OCI-LY1 (cell line): ENCODE results near the gene TTC23.

ENCODE experiments used
- H2AFZ ChIP-seq: fragments of 200-600 bp; sonication (generic), shearing (Covaris generic); 2 replicates; pipeline ENCODE4 v1.6.0; 2014; ENCODE audit warnings: antibody characterized with exemption, mild to moderate bottlenecking, low read length
- H3F3A ChIP-seq: fragments of 200-600 bp; sonication (generic), shearing (Covaris generic); 2 replicates; pipeline ENCODE4 v1.6.0; 2014; ENCODE audit warnings: mild to moderate bottlenecking, antibody characterized with exemption, low read length, moderate library complexity; ENCODE audit not compliant: insufficient read depth
- H3K27ac ChIP-seq: fragments of 200-600 bp; sonication (generic); 2 replicates; pipeline ENCODE4 v1.5.1; 2014; ENCODE audit warnings: low read length, mixed run types, mild to moderate bottlenecking, low read depth; ENCODE audit not compliant: poor library complexity, severe bottlenecking
- H3K27me3 ChIP-seq: fragments of 200-600 bp; sonication (generic); 2 replicates; pipeline ENCODE4 v1.6.0; 2014; ENCODE audit warnings: antibody characterized with exemption, mild to moderate bottlenecking, low read length, moderate library complexity; ENCODE audit not compliant: insufficient read depth
- H3K36me3 ChIP-seq: fragments of 200-600 bp; sonication (generic); 2 replicates; pipeline ENCODE4 v1.6.1; 2014; ENCODE audit warnings: mild to moderate bottlenecking, antibody characterized with exemption, low read length, moderate library complexity, mixed read lengths; ENCODE audit not compliant: insufficient read depth
- H3K4me1 ChIP-seq: fragments of 200-600 bp; sonication (generic); 2 replicates; pipeline ENCODE4 v1.5.1; 2014; ENCODE audit warnings: mild to moderate bottlenecking, low read length, moderate library complexity; ENCODE audit not compliant: insufficient read depth, severe bottlenecking
- H3K4me2 ChIP-seq: fragments of 200-600 bp; sonication (generic), shearing (Covaris generic); 2 replicates; pipeline ENCODE4 v1.6.1; 2014; ENCODE audit warnings: low read length
- H3K4me3 ChIP-seq: fragments of 200-600 bp; sonication (generic); 2 replicates; pipeline ENCODE4 v1.5.1; 2014; ENCODE audit warnings: low read length, low read depth, mild to moderate bottlenecking, mixed read lengths; ENCODE audit not compliant: poor library complexity, severe bottlenecking
- H3K79me2 ChIP-seq: fragments of 200-600 bp; shearing (Covaris generic); 2 replicates; pipeline ENCODE4 v1.6.1; 2016; ENCODE audit warnings: mixed run types, low read length, mixed read lengths; ENCODE audit not compliant: insufficient read depth
- H3K9ac ChIP-seq: fragments of 200-600 bp; sonication (generic), shearing (Covaris generic); 2 replicates; pipeline ENCODE4 v1.6.1; 2014; ENCODE audit warnings: mild to moderate bottlenecking, low read length, mixed read lengths
- H3K9me2 ChIP-seq: fragments of 200-600 bp; sonication (generic), shearing (Covaris generic); 2 replicates; pipeline ENCODE4 v1.6.1; 2014; ENCODE audit warnings: low read depth, mild to moderate bottlenecking, low read length, mixed read lengths
- H3K9me3 ChIP-seq: fragments of 200-600 bp; shearing (Covaris generic); 2 replicates; pipeline ENCODE4 v1.6.1; 2014; ENCODE audit warnings: low read length, mixed read lengths
- H4K20me1 ChIP-seq: fragments of 200-600 bp; sonication (generic), shearing (Covaris generic); 2 replicates; pipeline ENCODE4 v1.6.0; 2016; ENCODE audit warnings: mild to moderate bottlenecking, low read length; ENCODE audit not compliant: insufficient read depth
- CTCF ChIP-seq: fragments of 200-600 bp; sonication (generic), shearing (Covaris generic); IDR thresholded peaks from 2 replicates; pipeline ENCODE4 v1.5.1; 2017; ENCODE audit warnings: mild to moderate bottlenecking, antibody characterized with exemption, low read length, moderate library complexity, mixed read lengths
- EZH2 ChIP-seq: fragments of 200-600 bp; sonication (generic), shearing (Covaris generic); IDR thresholded peaks from 2 replicates; pipeline ENCODE4 v1.8.0; 2017; ENCODE audit warnings: borderline replicate concordance, mixed run types, mild to moderate bottlenecking, antibody characterized with exemption, low read length, moderate library complexity, mixed read lengths

Gene TTC23

GRCh38 chr15:99268431-99268830, 19.1 kb upstream of the TTC23 start:
- no peak overlapping the region for H3K27ac ChIP-seq
- H3K27me3 ChIP-seq, result no peaks in the 10 kb centered on the region
- no peak overlapping the region for H2AFZ ChIP-seq
- H3K4me2 ChIP-seq, result no peak overlapping the region
- H3K4me1 ChIP-seq, result no peaks in the 10 kb centered on the region
- TF ChIP-seq CTCF, result no peak
- TF ChIP-seq EZH2, result no peak
- H3K9ac ChIP-seq, result no peak overlapping the region
- no peak overlapping the region for H3K4me3 ChIP-seq
- H3K79me2 ChIP-seq, result no peaks in the 10 kb centered on the region
- H4K20me1 ChIP-seq, result no peaks in the 10 kb centered on the region
- no peaks in the 10 kb centered on the region for H3K9me2 ChIP-seq
- no peaks in the 10 kb centered on the region for H3F3A ChIP-seq
- H3K9me3 ChIP-seq, result no peaks in the 10 kb centered on the region
- H3K36me3 ChIP-seq, result no peaks in the 10 kb centered on the region

GRCh38 chr15:99267957-99268356, 18.6 kb upstream of the TTC23 start:
- no peaks in the 10 kb centered on the region for H3K9me2 ChIP-seq
- no peak overlapping the region for H3K4me3 ChIP-seq
- H3K9me3 ChIP-seq, result no peaks in the 10 kb centered on the region
- H3K4me2 ChIP-seq, result no peak overlapping the region
- H3K9ac ChIP-seq, result no peak overlapping the region
- no peak overlapping the region for H2AFZ ChIP-seq
- H3F3A ChIP-seq, result no peaks in the 10 kb centered on the region
- no peak for TF ChIP-seq EZH2
- no peak for TF ChIP-seq CTCF
- H4K20me1 ChIP-seq, result no peaks in the 10 kb centered on the region
- H3K27me3 ChIP-seq, result no peaks in the 10 kb centered on the region
- H3K36me3 ChIP-seq, result no peaks in the 10 kb centered on the region
- H3K4me1 ChIP-seq, result no peaks in the 10 kb centered on the region
- H3K79me2 ChIP-seq, result no peaks in the 10 kb centered on the region
- H3K27ac ChIP-seq, result no peak overlapping the region

DNA sequence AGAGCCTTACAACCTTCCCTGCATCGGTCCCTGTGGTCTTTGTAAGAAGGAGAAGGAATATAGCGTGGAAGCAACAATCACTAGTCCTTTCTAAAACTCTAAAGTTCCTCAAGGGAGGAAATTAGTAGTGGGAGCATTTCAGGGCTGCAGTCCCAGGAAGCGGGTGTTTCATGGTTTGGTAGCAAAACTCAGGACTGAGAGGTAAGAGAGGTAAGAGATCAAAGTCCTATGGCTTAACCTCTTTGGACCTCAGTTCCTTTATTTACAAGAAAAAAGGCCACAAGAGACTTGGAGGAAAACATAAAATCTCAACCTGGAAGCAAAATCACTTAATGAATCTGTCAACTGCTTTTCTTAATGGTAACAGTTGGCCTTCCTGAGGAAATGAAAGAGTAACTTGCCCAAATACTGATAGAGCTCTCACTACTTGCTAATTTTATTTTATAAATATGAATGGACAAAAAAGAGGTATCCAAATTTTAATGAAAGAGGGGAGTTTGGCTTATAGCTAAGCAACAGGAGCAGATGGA, 16.2 kb upstream of the TTC23 start:
- H3K4me1 ChIP-seq, result no peaks in the 10 kb centered on the region
- no peak overlapping the region for H2AFZ ChIP-seq
- no peaks in the 10 kb centered on the region for H3K79me2 ChIP-seq
- H3K36me3 ChIP-seq, result no peaks in the 10 kb centered on the region
- H3F3A ChIP-seq, result no peaks in the 10 kb centered on the region
- no peaks in the 10 kb centered on the region for H4K20me1 ChIP-seq
- H3K4me3 ChIP-seq, result no peak overlapping the region
- H3K9me3 ChIP-seq, result no peaks in the 10 kb centered on the region
- H3K9ac ChIP-seq, result no peak overlapping the region
- no peak overlapping the region for H3K4me2 ChIP-seq
- TF ChIP-seq CTCF (no peak), EZH2 (no peak)
- no peak overlapping the region for H3K27ac ChIP-seq
- no peaks in the 10 kb centered on the region for H3K27me3 ChIP-seq
- no peaks in the 10 kb centered on the region for H3K9me2 ChIP-seq
